GM12878 (cell line): ENCODE data around the gene ZNF783. TPM values are rescaled to one million over a fixed set of nuclear protein-coding genes. Genes with fewer than 3 reads are reported as not detected.
A peak's percentile ranks its signal among the peaks of the same experiment; 100 is the strongest.

Experiments
- ATAC-seq: fragments of 200-7000 bp; cut with Tn5 transposase; 3 replicates; pipeline ENCODE4 v1.9.1; 2020; ENCODE audit warnings: mild to moderate bottlenecking, moderate library complexity
- BruUV-seq: library from RNA; stranded (reverse); fragments of 400-500 nt; replicated peaks from 2 replicates; lab custom pipeline; 2021; lab: Mats Ljungman, UMichigan
- CTCF ChIA-PET: fragments of 300-600 bp; sonication (Branson Sonifier 250); formaldehyde crosslinking; extraction: SDS; loops from one replicate; lab custom pipeline; 2021; ENCODE audit warnings: inconsistent platforms; lab: Yijun Ruan, JAX
- POLR2A ChIA-PET: fragments of 350-600 bp; formaldehyde crosslinking; extraction: SDS; loops from one replicate; lab custom pipeline; 2021; ENCODE audit warnings: inconsistent platforms; lab: Charles Lee
- RAD21 ChIA-PET: fragments of 300-600 bp; sonication (Branson Sonifier 250); formaldehyde crosslinking; loops from one replicate; lab custom pipeline; 2023; ENCODE audit warnings: antibody characterized with exemption; ENCODE audit not compliant: unreplicated experiment; lab: Charles Lee
- SMC1A ChIA-PET: fragments of 300-600 bp; sonication (Branson Sonifier 250); formaldehyde crosslinking; loops from one replicate; lab custom pipeline; 2023; ENCODE audit not compliant: unreplicated experiment, uncharacterized antibody; lab: Charles Lee
- DNase-seq: peaks from one replicate; pipeline ENCODE4 v3.0.0-alpha.2; 2011; ENCODE audit warnings: low read depth, low spot score
- FAIRE-seq: peaks from 3 replicates; lab custom pipeline; 2011; peaks lifted over from hg19 to GRCh38; lab: Jason Lieb, UNC
- H2AFZ ChIP-seq: 2 replicates; pipeline ENCODE4 v1.6.0; 2011; ENCODE audit warnings: low read depth, low read length, control low read depth; ENCODE audit not compliant: control insufficient read depth
- H3K27ac ChIP-seq: 2 replicates; pipeline ENCODE4 v1.5.1; 2011; ENCODE audit warnings: control low read depth; ENCODE audit not compliant: control insufficient read depth, insufficient read depth
- H3K27me3 ChIP-seq, 2 experiments: replicated peaks in 1 of 2; 2 replicates each; pipeline versions ENCODE4 v1.6.0 to v1.6.1; 2011; ENCODE audit warnings: low read length in 1 of 2; ENCODE audit not compliant: control insufficient read depth in 2 of 2, insufficient read depth in 2 of 2
- H3K36me3 ChIP-seq, 2 experiments: 2 replicates each; pipeline ENCODE4 v1.5.1; 2011; ENCODE audit warnings: low read length in 1 of 2; ENCODE audit not compliant: control insufficient read depth in 2 of 2, insufficient read depth in 2 of 2
- H3K4me1 ChIP-seq: 2 replicates; pipeline ENCODE4 v1.6.1; 2011; ENCODE audit warnings: mild to moderate bottlenecking, low read length, moderate library complexity, mixed read lengths; ENCODE audit not compliant: control insufficient read depth, insufficient read depth
- H3K4me2 ChIP-seq: 2 replicates; pipeline ENCODE4 v1.6.0; 2011; ENCODE audit warnings: control low read depth; ENCODE audit not compliant: control insufficient read depth, insufficient read depth
- H3K4me3 ChIP-seq: fragments of 200-600 bp; sonication (generic); 2 replicates; pipeline ENCODE4 v1.5.1; 2016
- H3K79me2 ChIP-seq: 2 replicates; pipeline ENCODE4 v1.6.0; 2011; ENCODE audit warnings: low read length; ENCODE audit not compliant: control insufficient read depth, insufficient read depth
- H3K9ac ChIP-seq: 2 replicates; pipeline ENCODE4 v1.8.0; 2011; ENCODE audit warnings: low read length, control low read depth, mixed read lengths; ENCODE audit not compliant: control insufficient read depth, insufficient read depth
- H3K9me3 ChIP-seq: replicated peaks from 3 replicates; pipeline ENCODE4 v1.5.1; 2011; ENCODE audit warnings: mild to moderate bottlenecking, low read length; ENCODE audit not compliant: control insufficient read depth, insufficient read depth
- H4K20me1 ChIP-seq: 2 replicates; pipeline ENCODE4 v1.6.0; 2011; ENCODE audit not compliant: control insufficient read depth, insufficient read depth
- BHLHE40 ChIP-seq, 2 experiments: fragments of 450-650 bp in 1 of 2; IDR thresholded peaks; 2 replicates each; pipeline ENCODE4 v1.6.1; 2011 to 2017; ENCODE audit warnings: low read depth in 2 of 2, borderline replicate concordance in 1 of 2, improper control_type of control experiment in 1 of 2, low read length in 1 of 2, mild to moderate bottlenecking in 1 of 2
- MTA3 ChIP-seq: IDR thresholded peaks from 2 replicates; pipeline ENCODE4 v1.6.1; 2012; ENCODE audit warnings: low read length, inconsistent platforms, borderline replicate concordance
- SUZ12 ChIP-seq: fragments of 200-600 bp; sonication (generic); IDR thresholded peaks from one replicate; pipeline ENCODE4 v1.6.1; 2018; ENCODE audit warnings: antibody characterized with exemption, mild to moderate bottlenecking; ENCODE audit not compliant: unreplicated experiment
- whole genome bisulfite sequencing: methylation state at CpG from one replicate; pipeline ENCODE4 v1.1.6; 2016; ENCODE audit warnings: low lambda C conversion rate; ENCODE audit not compliant: insufficient replicate concordance, insufficient coverage; ENCODE audit errors: missing lambda C conversion rate; 5-methylcytosine and 5-hydroxymethylcytosine counted together
- in situ Hi-C: fragments of 300-500 bp; cut with MboI; formaldehyde crosslinking; loops from 9 replicates; pipeline ENCODE4 v1.14.3; 2018; ENCODE audit warnings: mixed read lengths
- intact Hi-C: fragments of 100-400 bp; cut with micrococcal nuclease; formaldehyde crosslinking; loops from one replicate; pipeline ENCODE4 v1.14.2; 2022; ENCODE audit not compliant: unreplicated experiment
- polyA plus RNA-seq, 11 experiments: library from polyadenylated mRNA; depleted of rRNA in 4 of 11; unstranded in 6 of 11; stranded (reverse) in 5 of 11; fragments of >200 nt; fragmentation: Nextera tagmentation in 4 of 11; fragmentation: Illumina TruSeq in 1 of 11; extraction: Ambion mirVana in 4 of 11; extraction: Trizol in 1 of 11; gene quantifications; 1 replicate in 1 of 11; 2 replicates in 10 of 11; pipeline versions ENCODE4 v1.2.1 to v1.2.3, GENCODE V29; 2011 to 2016; ENCODE audit warnings: inconsistent platforms in 2 of 11, missing spikeins in 2 of 11, low read depth in 1 of 11
- total RNA-seq, 4 experiments: library from RNA; depleted of rRNA in 3 of 4; stranded (reverse); fragments of >200 nt in 3 of 4; fragmentation: Illumina TruSeq in 1 of 4; extraction: Trizol in 1 of 4; gene quantifications; 2 replicates each; pipeline versions ENCODE4 v1.2.1 to v1.2.3, GENCODE V29; 2013 to 2021
- TF ChIP-seq, protein P1 (sequence below): fragments of 450-650 bp; IDR thresholded peaks from 2 replicates; pipeline ENCODE4 v1.6.1; 2016; ENCODE audit warnings: mild to moderate bottlenecking, moderate library complexity, borderline replicate concordance
- TF ChIP-seq, protein P2 (sequence below): fragments of 450-650 bp; IDR thresholded peaks from 2 replicates; pipeline ENCODE4 v1.6.1; 2017; ENCODE audit warnings: mild to moderate bottlenecking, low read depth, inconsistent platforms; ENCODE audit not compliant: poor library complexity, severe bottlenecking
- TF ChIP-seq, protein P3 (sequence below): fragments of 450-650 bp; formaldehyde crosslinking; IDR thresholded peaks from 2 replicates; pipeline ENCODE4 v1.5.0; 2022; ENCODE audit warnings: mild to moderate bottlenecking, missing genetic modification characterization

The ZNF783 gene
- total and polyA plus RNA-seq, 10 of the 15 experiments (the other 5 are each of a cell fraction or from before 2014, with no cell fraction given): 2.0 to 14.4 (median 6.4) TPM

DNA sequence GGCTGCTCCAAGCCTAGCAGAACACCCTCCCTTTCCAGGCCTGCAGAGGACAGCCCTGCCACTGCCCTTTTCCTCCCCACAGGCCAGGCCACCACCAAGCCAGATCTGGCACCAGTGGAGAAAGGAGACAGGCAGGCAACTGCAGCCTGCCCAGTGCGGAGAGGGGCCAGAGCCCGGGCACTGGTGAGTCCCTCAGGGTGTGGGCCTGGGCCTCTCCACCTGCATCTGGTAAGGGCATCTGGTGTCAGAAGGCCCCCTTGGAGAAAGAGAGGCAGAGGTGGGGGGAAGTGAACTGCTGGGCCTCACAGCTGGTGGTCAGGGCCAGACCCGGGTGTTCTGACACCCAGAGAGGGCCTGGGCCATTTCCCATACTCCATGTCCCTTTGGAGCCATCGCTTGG lies 27.9 kb downstream of the ZNF783 start (continued):
- TF ChIP-seq, protein P1, sequence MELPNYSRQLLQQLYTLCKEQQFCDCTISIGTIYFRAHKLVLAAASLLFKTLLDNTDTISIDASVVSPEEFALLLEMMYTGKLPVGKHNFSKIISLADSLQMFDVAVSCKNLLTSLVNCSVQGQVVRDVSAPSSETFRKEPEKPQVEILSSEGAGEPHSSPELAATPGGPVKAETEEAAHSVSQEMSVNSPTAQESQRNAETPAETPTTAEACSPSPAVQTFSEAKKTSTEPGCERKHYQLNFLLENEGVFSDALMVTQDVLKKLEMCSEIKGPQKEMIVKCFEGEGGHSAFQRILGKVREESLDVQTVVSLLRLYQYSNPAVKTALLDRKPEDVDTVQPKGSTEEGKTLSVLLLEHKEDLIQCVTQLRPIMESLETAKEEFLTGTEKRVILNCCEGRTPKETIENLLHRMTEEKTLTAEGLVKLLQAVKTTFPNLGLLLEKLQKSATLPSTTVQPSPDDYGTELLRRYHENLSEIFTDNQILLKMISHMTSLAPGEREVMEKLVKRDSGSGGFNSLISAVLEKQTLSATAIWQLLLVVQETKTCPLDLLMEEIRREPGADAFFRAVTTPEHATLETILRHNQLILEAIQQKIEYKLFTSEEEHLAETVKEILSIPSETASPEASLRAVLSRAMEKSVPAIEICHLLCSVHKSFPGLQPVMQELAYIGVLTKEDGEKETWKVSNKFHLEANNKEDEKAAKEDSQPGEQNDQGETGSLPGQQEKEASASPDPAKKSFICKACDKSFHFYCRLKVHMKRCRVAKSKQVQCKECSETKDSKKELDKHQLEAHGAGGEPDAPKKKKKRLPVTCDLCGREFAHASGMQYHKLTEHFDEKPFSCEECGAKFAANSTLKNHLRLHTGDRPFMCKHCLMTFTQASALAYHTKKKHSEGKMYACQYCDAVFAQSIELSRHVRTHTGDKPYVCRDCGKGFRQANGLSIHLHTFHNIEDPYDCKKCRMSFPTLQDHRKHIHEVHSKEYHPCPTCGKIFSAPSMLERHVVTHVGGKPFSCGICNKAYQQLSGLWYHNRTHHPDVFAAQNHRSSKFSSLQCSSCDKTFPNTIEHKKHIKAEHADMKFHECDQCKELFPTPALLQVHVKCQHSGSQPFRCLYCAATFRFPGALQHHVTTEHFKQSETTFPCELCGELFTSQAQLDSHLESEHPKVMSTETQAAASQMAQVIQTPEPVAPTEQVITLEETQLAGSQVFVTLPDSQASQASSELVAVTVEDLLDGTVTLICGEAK: no peak
- no peak for TF ChIP-seq SUZ12
- TF ChIP-seq, protein P2, sequence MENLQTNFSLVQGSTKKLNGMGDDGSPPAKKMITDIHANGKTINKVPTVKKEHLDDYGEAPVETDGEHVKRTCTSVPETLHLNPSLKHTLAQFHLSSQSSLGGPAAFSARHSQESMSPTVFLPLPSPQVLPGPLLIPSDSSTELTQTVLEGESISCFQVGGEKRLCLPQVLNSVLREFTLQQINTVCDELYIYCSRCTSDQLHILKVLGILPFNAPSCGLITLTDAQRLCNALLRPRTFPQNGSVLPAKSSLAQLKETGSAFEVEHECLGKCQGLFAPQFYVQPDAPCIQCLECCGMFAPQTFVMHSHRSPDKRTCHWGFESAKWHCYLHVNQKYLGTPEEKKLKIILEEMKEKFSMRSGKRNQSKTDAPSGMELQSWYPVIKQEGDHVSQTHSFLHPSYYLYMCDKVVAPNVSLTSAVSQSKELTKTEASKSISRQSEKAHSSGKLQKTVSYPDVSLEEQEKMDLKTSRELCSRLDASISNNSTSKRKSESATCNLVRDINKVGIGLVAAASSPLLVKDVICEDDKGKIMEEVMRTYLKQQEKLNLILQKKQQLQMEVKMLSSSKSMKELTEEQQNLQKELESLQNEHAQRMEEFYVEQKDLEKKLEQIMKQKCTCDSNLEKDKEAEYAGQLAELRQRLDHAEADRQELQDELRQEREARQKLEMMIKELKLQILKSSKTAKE: no peak

DNA sequence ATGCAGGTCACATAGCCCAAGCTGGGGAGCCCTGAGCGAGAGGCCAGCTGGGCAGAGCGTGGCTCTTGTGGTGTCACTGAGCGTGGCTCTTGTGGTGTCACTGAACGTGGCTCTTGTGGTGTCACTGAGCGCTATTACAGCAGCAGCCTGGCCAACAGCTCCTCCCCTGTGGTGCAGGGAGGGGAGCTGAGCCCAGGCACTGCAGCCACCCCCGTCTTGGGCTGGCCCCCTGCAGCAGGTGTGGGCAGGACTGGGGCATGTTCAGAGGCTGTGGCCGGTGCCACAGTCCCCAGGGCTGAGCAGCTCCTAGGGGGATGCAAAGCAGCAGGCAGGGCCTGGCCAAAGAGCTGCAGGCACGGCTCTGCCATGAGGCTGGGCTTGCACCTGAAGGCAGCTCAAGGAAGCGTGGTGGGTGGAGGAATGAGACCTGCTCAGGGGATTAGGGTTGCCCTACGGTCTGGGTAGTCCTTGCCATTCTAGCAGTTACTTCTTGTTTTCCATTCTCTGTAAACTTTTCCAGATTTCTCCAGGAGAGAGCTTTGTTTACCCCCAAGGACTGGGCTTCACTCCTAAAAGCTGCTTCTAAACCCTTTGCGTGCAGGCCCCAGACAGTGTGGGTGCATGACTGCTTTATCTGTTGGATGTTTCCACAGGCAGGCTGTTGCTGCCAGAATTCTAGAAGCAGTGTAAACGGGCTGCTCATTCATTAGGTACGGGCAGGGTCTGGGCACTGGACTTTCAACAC lies 29.2 kb downstream of the ZNF783 start:
- ChIA-PET CTCF (interaction anchor here (0.8 kb wide), 1 partner anchor 32 kb away, joined by 3 read pairs; no protein-coding TSS in a partner anchor), RAD21 (no interaction called here), POLR2A (interaction anchor here (0.7 to 1.2 kb wide), 2 partner anchors 96 to 1350 kb away, joined by 3 read pairs; partner anchors contain the start of gene ZNF282), SMC1A (no interaction called here)
- no peaks in the 10 kb centered on the region for H3K27me3 ChIP-seq
- peaks cover 0 to 1% of the 10 kb centered on the region in 2 experiments; a peak in 1 of 4 replicates for H3K36me3 ChIP-seq
- DNase-seq (no peak), ATAC-seq (peak; percentile 70), FAIRE-seq (no peak)
- no TSS peak for BruUV-seq
- TF ChIP-seq, protein P3, sequence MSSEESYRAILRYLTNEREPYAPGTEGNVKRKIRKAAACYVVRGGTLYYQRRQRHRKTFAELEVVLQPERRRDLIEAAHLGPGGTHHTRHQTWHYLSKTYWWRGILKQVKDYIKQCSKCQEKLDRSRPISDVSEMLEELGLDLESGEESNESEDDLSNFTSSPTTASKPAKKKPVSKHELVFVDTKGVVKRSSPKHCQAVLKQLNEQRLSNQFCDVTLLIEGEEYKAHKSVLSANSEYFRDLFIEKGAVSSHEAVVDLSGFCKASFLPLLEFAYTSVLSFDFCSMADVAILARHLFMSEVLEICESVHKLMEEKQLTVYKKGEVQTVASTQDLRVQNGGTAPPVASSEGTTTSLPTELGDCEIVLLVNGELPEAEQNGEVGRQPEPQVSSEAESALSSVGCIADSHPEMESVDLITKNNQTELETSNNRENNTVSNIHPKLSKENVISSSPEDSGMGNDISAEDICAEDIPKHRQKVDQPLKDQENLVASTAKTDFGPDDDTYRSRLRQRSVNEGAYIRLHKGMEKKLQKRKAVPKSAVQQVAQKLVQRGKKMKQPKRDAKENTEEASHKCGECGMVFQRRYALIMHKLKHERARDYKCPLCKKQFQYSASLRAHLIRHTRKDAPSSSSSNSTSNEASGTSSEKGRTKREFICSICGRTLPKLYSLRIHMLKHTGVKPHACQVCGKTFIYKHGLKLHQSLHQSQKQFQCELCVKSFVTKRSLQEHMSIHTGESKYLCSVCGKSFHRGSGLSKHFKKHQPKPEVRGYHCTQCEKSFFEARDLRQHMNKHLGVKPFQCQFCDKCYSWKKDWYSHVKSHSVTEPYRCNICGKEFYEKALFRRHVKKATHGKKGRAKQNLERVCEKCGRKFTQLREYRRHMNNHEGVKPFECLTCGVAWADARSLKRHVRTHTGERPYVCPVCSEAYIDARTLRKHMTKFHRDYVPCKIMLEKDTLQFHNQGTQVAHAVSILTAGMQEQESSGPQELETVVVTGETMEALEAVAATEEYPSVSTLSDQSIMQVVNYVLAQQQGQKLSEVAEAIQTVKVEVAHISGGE (CRISPR knock-in tag): no peak
- TF ChIP-seq BHLHE40 (IDR thresholded peaks at IDR 0.05; ENCODE audit: borderline replicate concordance in 1 of 2, low read depth in 2 of 2, low read length in 1 of 2): peak in 1 of 2 experiments; percentile 8; a peak in 1 of 4 replicates
- TF ChIP-seq MTA3: no peak
- no peaks in the 10 kb centered on the region for H3K79me2 ChIP-seq
- H3K4me3 ChIP-seq: no peak overlapping the region
- 41% methylated on average over 13 of the region's 13 CpGs for WGBS
- no peaks in the 10 kb centered on the region for H4K20me1 ChIP-seq
- H3K9ac ChIP-seq: no peak overlapping the region
- H2AFZ ChIP-seq: no peak overlapping the region
- no peak overlapping the region for H3K27ac ChIP-seq
- in situ Hi-C loops (no loop called here), intact Hi-C loops (no loop called here)
- H3K4me2 ChIP-seq: no peak overlapping the region
- H3K9me3 ChIP-seq: no peaks in the 10 kb centered on the region
- H3K4me1 ChIP-seq: no peaks in the 10 kb centered on the region
